Sigmoid colon (tissue), 7 donors: ENCODE measurements around the gene ALKBH3. TPM values are rescaled to one million over a fixed set of nuclear protein-coding genes. Genes with fewer than 3 reads are reported as not detected.

Experiments
- DNase-seq: peaks from one replicate; pipeline ENCODE4 v3.0.0-alpha.2; 2019
- H3K27ac ChIP-seq, 4 donors: fragments of 200-600 bp; sonication (generic); one replicate each; pipeline ENCODE4 v1.5.1; 2016 to 2019; ENCODE audit warnings: mild to moderate bottlenecking in 1 of 4
- H3K27me3 ChIP-seq, 3 donors: fragments of 200-600 bp; sonication (generic); one replicate each; pipeline ENCODE4 v1.5.1; 2019; ENCODE audit warnings: mild to moderate bottlenecking in 1 of 3
- H3K36me3 ChIP-seq, 4 donors: fragments of 200-600 bp; sonication (generic); one replicate each; pipeline ENCODE4 v1.5.1; 2016 to 2019
- H3K4me1 ChIP-seq, 4 donors: fragments of 200-600 bp; sonication (generic); one replicate each; pipeline ENCODE4 v1.5.1; 2017 to 2019
- H3K4me3 ChIP-seq, 4 donors: fragments of 200-600 bp; sonication (generic); one replicate each; pipeline ENCODE4 v1.5.1; 2017 to 2019; ENCODE audit warnings: mild to moderate bottlenecking in 2 of 4, moderate library complexity in 1 of 4
- H3K9me3 ChIP-seq, 4 donors: fragments of 200-600 bp in 3 of 4; sonication (generic) in 3 of 4; one replicate each; pipeline versions ENCODE4 v1.5.1 to v1.6.1; 2013 to 2019
- EP300 ChIP-seq, 4 donors: sonication (generic); formaldehyde crosslinking; IDR thresholded peaks; one replicate each; pipeline ENCODE4 v1.6.1; 2017; ENCODE audit warnings: antibody characterized with exemption in 4 of 4
- POLR2A ChIP-seq, 2 donors: fragments of 450-650 bp; IDR thresholded peaks; one replicate each; pipeline ENCODE4 v1.6.1; 2016; ENCODE audit warnings: antibody characterized with exemption in 2 of 2, mild to moderate bottlenecking in 2 of 2, moderate library complexity in 2 of 2
- POLR2AphosphoS5 ChIP-seq, 4 donors: sonication (generic); formaldehyde crosslinking; IDR thresholded peaks; one replicate each; pipeline ENCODE4 v1.6.1; 2017; ENCODE audit warnings: antibody characterized with exemption in 4 of 4
- WGBS, 2 donors: extraction: QIAGEN DNeasy Blood & Tissue Kit; methylation state at CpG; one replicate each; pipeline ENCODE4 v1.1.7; 2013; 5-methylcytosine and 5-hydroxymethylcytosine counted together
- intact Hi-C: fragments of 100-400 bp; cut with DNase I; formaldehyde crosslinking; loops from one replicate; pipeline ENCODE4 v1.15.1; 2023
- polyA plus RNA-seq, 3 donors: library from polyadenylated mRNA; stranded (reverse); fragments of 200-250 nt; gene quantifications; one replicate each; pipeline ENCODE4 v1.2.3, GENCODE V29; 2013
- total RNA-seq, 4 donors: library from RNA; depleted of rRNA; stranded (reverse); fragments of >200 nt; gene quantifications; one replicate each; pipeline ENCODE4 v1.1.0, GENCODE V29; 2016
- TF ChIP-seq, protein P1 (sequence below), 4 experiments: fragments of 450-650 bp in 3 of 4; fragments of 200-600 bp in 1 of 4; IDR thresholded peaks; one replicate each; pipeline ENCODE4 v1.5.1; 2016 to 2019; ENCODE audit warnings: antibody characterized with exemption in 4 of 4, mild to moderate bottlenecking in 3 of 4, moderate library complexity in 2 of 4
- donor health status: healthy with polysubstance abuse.
- donor health status: Bipolar disorder and iron deficiency.
- donor health status: healthy.

Gene ALKBH3
- total and polyA plus RNA-seq, 7 donors = 15.7 to 31.2 (median 27.3) TPM

DNA sequence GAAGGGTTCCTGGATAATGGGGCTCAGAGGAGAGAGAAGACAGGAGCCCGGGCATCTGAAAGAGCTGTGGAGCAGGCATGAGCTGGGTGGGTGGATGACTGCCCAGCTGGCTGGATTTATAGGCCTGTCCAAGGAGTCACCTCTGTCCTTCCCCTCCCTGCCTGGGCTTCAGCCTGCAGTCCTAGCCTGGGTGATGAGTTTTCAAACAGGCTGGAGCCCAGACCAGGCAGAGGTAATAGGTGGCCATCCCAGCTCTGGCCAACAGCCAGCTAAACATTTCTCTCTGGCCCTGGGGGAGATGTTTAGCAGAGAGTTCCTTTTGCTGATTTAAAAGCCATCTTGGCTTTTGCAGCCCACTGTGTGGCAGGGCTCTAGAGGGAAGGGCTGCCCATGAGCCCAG lies 67.2 kb downstream of the ALKBH3 start:
- DNase-seq = no peak
- WGBS, 2 donors = 70 to 75% methylated on average over 1 of the region's 1 CpG
- intact Hi-C loops = no loop called here

DNA sequence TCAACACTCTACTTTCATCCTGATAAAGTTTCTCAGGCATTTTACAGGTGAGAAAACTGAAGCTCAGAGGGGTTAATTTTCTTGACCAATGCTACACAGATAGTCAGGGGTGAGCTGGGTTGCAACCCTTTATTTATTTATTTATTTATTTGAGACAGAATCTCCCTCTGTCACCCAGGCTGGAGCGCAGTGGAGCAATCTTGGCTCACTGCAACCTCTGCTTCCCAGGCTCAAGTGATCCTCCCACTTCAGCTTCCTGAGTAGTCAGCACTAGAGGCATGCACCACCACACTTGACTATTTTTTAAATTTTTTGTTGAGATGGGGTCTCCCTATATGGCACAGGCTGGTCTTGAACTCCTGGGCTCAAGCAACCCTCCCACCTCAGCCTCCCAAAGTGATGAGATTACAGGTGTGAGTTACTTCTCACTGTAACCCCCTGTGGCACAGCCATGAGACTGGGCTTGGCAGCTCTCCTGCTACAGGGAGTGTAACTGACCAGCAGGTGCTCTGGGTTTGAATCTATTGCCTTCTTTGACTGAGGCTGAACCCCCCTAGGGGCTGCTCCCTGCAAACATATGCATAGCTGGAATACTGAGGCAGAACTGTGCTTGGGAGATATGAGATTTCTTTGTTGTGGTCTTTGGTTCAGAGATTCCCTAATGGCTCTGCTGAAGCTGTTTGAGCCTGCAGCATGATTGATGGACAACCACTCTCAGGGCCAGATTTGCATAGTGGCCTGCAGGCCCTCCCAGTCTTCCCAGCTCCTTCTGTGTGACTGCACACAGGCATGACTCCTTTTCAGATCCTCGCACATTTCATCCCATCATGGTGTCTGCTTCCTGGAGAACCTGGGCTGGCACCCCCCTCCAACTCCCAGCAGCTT lies 68.0 kb downstream of the ALKBH3 start:
- 87 to 88% methylated on average over 2 of the region's 2 CpGs for WGBS, 2 donors
- Histone ChIP-seq H3K27ac (no peak overlapping the region), H3K9me3 (peaks cover 0 to 3% (median 0%) of the 10 kb centered on the region in 4 donors), H3K36me3 (no peaks in the 10 kb centered on the region), H3K4me3 (no peak overlapping the region), H3K4me1 (peaks cover 0 to 17% (median 12%) of the 10 kb centered on the region in 4 donors), H3K27me3 (peaks cover 0 to 36% (median 24%) of the 10 kb centered on the region in 3 donors)
- DNase-seq = no peak
- no peak for TF ChIP-seq POLR2AphosphoS5 (IDR thresholded peaks at IDR 0.05)
- TF ChIP-seq POLR2A (IDR thresholded peaks at IDR 0.05) = no peak
- no peak for TF ChIP-seq EP300 (IDR thresholded peaks at IDR 0.05)
- TF ChIP-seq, protein P1, sequence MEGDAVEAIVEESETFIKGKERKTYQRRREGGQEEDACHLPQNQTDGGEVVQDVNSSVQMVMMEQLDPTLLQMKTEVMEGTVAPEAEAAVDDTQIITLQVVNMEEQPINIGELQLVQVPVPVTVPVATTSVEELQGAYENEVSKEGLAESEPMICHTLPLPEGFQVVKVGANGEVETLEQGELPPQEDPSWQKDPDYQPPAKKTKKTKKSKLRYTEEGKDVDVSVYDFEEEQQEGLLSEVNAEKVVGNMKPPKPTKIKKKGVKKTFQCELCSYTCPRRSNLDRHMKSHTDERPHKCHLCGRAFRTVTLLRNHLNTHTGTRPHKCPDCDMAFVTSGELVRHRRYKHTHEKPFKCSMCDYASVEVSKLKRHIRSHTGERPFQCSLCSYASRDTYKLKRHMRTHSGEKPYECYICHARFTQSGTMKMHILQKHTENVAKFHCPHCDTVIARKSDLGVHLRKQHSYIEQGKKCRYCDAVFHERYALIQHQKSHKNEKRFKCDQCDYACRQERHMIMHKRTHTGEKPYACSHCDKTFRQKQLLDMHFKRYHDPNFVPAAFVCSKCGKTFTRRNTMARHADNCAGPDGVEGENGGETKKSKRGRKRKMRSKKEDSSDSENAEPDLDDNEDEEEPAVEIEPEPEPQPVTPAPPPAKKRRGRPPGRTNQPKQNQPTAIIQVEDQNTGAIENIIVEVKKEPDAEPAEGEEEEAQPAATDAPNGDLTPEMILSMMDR (IDR thresholded peaks at IDR 0.05) = no peak
- intact Hi-C loops = no loop called here

More for the DNA sequence above, 67.2 kb downstream of the ALKBH3 start:
- Histone ChIP-seq H3K27ac (peak overlapping the region in 1 of 4 donors; percentile 18), H3K4me1 (peaks cover 0 to 24% (median 19%) of the 10 kb centered on the region in 4 donors), H3K27me3 (peaks cover 0 to 44% (median 27%) of the 10 kb centered on the region in 3 donors), H3K36me3 (no peaks in the 10 kb centered on the region), H3K4me3 (no peak overlapping the region), H3K9me3 (peaks cover 0 to 3% (median 0%) of the 10 kb centered on the region in 4 donors)
- TF ChIP-seq POLR2A (IDR thresholded peaks at IDR 0.05) (no peak), POLR2AphosphoS5 (IDR thresholded peaks at IDR 0.05) (no peak), EP300 (IDR thresholded peaks at IDR 0.05) (no peak)
- TF ChIP-seq, protein P1 (IDR thresholded peaks at IDR 0.05) = no peak

DNA sequence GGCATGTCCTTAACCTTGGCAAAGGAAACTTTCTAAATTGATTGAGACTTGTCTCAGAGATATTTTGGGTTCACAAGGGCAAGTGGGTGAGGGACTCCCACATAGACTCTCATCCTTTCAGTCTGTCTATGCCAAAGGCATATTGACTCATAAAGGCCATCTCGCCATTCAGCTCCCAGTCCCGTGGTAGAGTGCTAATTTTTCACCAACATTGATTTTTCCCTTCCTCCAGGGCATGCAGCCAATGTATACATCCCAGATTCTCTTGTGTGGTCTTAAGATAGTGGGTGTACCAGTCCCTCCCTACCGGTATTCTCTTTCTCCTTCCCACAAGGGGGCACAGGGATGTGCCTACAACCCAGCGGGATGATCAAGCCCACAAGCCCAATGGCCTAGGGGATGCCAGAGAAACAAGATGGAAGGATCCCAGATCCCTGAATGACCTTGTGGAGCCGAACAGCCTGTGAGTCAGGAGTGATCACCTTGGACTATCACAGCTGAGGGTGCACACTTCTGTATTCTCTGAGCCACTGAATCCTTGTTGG lies 69.8 kb downstream of the ALKBH3 start:
- 54 to 84% methylated on average over 5 of the region's 5 CpGs for WGBS, 2 donors
- TF ChIP-seq POLR2A (IDR thresholded peaks at IDR 0.05) (no peak), EP300 (IDR thresholded peaks at IDR 0.05) (no peak), POLR2AphosphoS5 (IDR thresholded peaks at IDR 0.05) (no peak)
- TF ChIP-seq, protein P1 (IDR thresholded peaks at IDR 0.05) = no peak
- H3K27ac ChIP-seq = no peak overlapping the region
- H3K4me3 ChIP-seq = no peak overlapping the region
- DNase-seq = no peak
- peaks cover 0 to 18% (median 6%) of the 10 kb centered on the region in 3 donors for H3K27me3 ChIP-seq
- intact Hi-C loops = no loop called here
- H3K36me3 ChIP-seq = no peaks in the 10 kb centered on the region
- H3K4me1 ChIP-seq = no peaks in the 10 kb centered on the region
- peaks cover 0 to 3% (median 0%) of the 10 kb centered on the region in 4 donors for H3K9me3 ChIP-seq

DNA sequence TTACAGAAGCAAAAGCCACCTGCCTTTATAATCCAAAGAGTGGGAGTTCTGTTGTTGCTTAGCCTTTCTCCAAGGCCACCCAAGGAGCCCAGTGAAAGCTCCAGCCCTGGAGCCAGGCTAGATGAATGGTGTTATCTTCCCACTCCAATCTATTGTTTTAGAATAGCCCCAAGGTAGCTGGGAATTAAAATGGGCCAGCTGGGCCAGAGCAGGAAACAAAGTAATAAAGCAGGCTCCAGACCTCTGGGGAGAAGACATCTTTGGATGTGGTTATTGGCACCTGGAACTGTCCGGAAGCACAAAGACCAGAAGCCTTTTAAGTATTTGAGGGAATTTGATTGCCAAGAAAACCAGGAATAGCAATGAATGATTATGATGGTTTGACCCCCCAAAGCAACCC lies 70.6 kb downstream of the ALKBH3 start:
- 89 to 90% methylated on average over 1 of the region's 1 CpG for WGBS, 2 donors
- Histone ChIP-seq H3K36me3 (no peaks in the 10 kb centered on the region), H3K27me3 (peaks cover 0 to 11% (median 0%) of the 10 kb centered on the region in 3 donors), H3K4me3 (no peak overlapping the region), H3K4me1 (no peaks in the 10 kb centered on the region), H3K9me3 (peaks cover 0 to 3% (median 0%) of the 10 kb centered on the region in 4 donors), H3K27ac (no peak overlapping the region)
- TF ChIP-seq, protein P1 (IDR thresholded peaks at IDR 0.05) = no peak
- TF ChIP-seq EP300 (IDR thresholded peaks at IDR 0.05) (no peak), POLR2A (IDR thresholded peaks at IDR 0.05) (no peak), POLR2AphosphoS5 (IDR thresholded peaks at IDR 0.05) (no peak)
- intact Hi-C loops = no loop called here
- no peak for DNase-seq
